Body of pancreas (tissue), 4 donors: ENCODE data around the gene MRI1.

Experiments
- CTCF ChIP-seq, 7 experiments: fragments of 450-650 bp in 4 of 7; fragments of 200-600 bp in 3 of 7; sonication (generic) in 3 of 7; IDR thresholded peaks; one replicate each; pipeline ENCODE4 v1.5.1; 2016 to 2019; ENCODE audit warnings: antibody characterized with exemption in 7 of 7
- POLR2A ChIP-seq, 3 donors: fragments of 450-650 bp; IDR thresholded peaks; one replicate each; pipeline ENCODE4 v1.6.1; 2016; ENCODE audit warnings: antibody characterized with exemption in 3 of 3, mild to moderate bottlenecking in 2 of 3

- TF ChIP-seq CTCF (IDR thresholded peaks at IDR 0.05) = no peak
- no peak for TF ChIP-seq POLR2A (IDR thresholded peaks at IDR 0.05)
Measured at GRCh38 chr19:13734751-13735150, 29.6 kb upstream of the MRI1 start.
